HPDE6-E6E7 (cell line): ENCODE results near the gene MGAM2.
A peak's percentile ranks its signal among the peaks of the same experiment; 100 is the strongest.

Experiments used
- DNase-seq: peaks from one replicate; pipeline ENCODE4 v3.0.0; 2011; ENCODE audit warnings: missing footprints; ENCODE audit errors: extremely low spot score

MGAM2 gene

GRCh38 chr7:142120524-142120923, 9.0 kb downstream of the MGAM2 start:
- peak; percentile 12 for DNase-seq

- no peak for DNase-seq
Observed at GRCh38 chr7:142123184-142123583, 11.7 kb downstream of the MGAM2 start.

- DNase-seq = no peak
Observed at GRCh38 chr7:142125256-142125955, 13.9 kb downstream of the MGAM2 start.

GRCh38 chr7:142130267-142130666, 18.7 kb downstream of the MGAM2 start:
- no peak for DNase-seq

- no peak for DNase-seq
Observed at GRCh38 chr7:142131439-142132185, 20.1 kb downstream of the MGAM2 start.

GRCh38 chr7:142133731-142134148, 22.2 kb downstream of the MGAM2 start:
- DNase-seq = no peak

GRCh38 chr7:142134909-142135308, 23.4 kb downstream of the MGAM2 start:
- DNase-seq = no peak

GRCh38 chr7:142138996-142139395, 27.5 kb downstream of the MGAM2 start:
- no peak for DNase-seq

GRCh38 chr7:142139597-142140400, 28.3 kb downstream of the MGAM2 start:
- no peak for DNase-seq

GRCh38 chr7:142140401-142140959, 29.0 kb downstream of the MGAM2 start:
- no peak for DNase-seq

- DNase-seq = no peak
Observed at GRCh38 chr7:142142702-142143101, 31.2 kb downstream of the MGAM2 start.

GRCh38 chr7:142146124-142146523, 34.6 kb downstream of the MGAM2 start:
- DNase-seq = no peak

GRCh38 chr7:142150356-142150755, 38.8 kb downstream of the MGAM2 start:
- DNase-seq = no peak

GRCh38 chr7:142150869-142151268, 39.4 kb downstream of the MGAM2 start:
- DNase-seq = no peak

GRCh38 chr7:142152076-142152475, 40.6 kb downstream of the MGAM2 start:
- DNase-seq = no peak

GRCh38 chr7:142153400-142153799, 41.9 kb downstream of the MGAM2 start:
- DNase-seq = peak; percentile 34

- DNase-seq = no peak
Observed at GRCh38 chr7:142158736-142159496, 47.4 kb downstream of the MGAM2 start.

GRCh38 chr7:142161921-142162320, 50.4 kb downstream of the MGAM2 start:
- no peak for DNase-seq

GRCh38 chr7:142168746-142169145, 57.2 kb downstream of the MGAM2 start:
- no peak for DNase-seq

- DNase-seq = no peak
Observed at GRCh38 chr7:142172932-142173331, 61.4 kb downstream of the MGAM2 start.

- no peak for DNase-seq
Observed at GRCh38 chr7:142174441-142174840, 62.9 kb downstream of the MGAM2 start.
